Measurements from ENCODE around the gene WAS.
"Not testable (repeated sequence)": the region's sequence is repeated elsewhere in the genome, so short reads cannot be mapped to it uniquely, and the experiment has no call there.

The WAS gene

DNA sequence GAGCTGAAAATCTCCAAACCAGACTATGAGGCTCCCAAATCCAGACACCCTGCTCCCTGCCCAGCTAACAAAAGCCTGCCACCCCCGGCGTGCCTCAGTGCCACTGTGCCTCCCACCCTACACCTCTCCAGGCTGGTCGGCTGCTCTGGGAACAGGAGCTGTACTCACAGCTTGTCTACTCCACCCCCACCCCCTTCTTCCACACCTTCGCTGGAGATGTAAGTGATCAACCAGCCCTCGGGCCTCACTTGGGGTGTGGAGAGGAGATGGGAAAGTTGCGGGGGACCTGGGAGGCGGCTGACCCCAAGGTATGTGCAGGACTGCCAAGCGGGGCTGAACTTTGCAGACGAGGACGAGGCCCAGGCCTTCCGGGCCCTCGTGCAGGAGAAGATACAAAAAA is 1.8 kb downstream of the WAS start:
- no peak for DNase-seq (ENCODE audit: low read depth in 2 of 2)

DNA sequence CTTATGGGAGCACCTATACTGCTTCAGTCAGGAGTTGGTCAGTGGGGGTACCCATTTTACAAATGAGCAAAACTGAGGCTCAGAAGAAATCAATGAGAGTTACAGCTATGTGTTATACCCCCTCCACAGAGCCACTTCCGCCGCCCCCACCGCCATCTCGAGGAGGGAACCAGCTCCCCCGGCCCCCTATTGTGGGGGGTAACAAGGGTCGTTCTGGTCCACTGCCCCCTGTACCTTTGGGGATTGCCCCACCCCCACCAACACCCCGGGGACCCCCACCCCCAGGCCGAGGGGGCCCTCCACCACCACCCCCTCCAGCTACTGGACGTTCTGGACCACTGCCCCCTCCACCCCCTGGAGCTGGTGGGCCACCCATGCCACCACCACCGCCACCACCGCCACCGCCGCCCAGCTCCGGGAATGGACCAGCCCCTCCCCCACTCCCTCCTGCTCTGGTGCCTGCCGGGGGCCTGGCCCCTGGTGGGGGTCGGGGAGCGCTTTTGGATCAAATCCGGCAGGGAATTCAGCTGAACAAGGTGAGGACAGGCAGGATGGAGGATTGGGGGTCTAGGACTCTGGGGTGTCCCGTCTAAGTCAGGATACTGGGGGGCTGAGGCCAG is 5.0 kb downstream of the WAS start:
- no peak for DNase-seq (ENCODE audit: low read depth in 2 of 2)

GRCh38 chrX:48689208-48689920 is 5.8 kb downstream of the WAS start:
- DNase-seq (ENCODE audit: low read depth in 2 of 2): no peak

GRCh38 chrX:48691746-48692145 is 8.1 kb downstream of the WAS start:
- DNase-seq (ENCODE audit: low read depth in 2 of 2): not testable (repeated sequence)

GRCh38 chrX:48694776-48695533 is 11.4 kb downstream of the WAS start:
- no peak for DNase-seq (ENCODE audit: low read depth in 2 of 2)

GRCh38 chrX:48695534-48695896 is 11.9 kb downstream of the WAS start:
- no peak for DNase-seq (ENCODE audit: low read depth in 2 of 2)

DNA sequence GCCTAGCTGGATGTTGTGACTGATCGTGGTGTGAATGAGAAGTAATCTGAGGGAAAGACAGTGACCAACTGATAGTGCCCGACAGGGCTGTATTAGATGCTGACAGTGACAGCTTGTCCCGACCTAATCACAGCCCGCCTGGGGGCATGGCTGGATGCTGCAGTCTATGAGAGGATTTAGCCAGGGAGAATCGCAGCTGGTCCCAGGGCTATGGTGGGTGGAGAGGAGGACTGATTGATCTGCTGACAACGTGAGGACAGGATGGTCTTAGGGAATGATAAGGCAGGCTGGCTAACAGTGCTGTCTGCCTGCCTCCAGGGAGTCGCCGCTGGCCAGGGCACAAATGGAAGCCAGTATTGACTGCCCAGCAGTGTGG is 12.3 kb downstream of the WAS start:
- no peak for DNase-seq (ENCODE audit: low read depth in 2 of 2)

- DNase-seq (ENCODE audit: low read depth in 2 of 2): peak; percentile 73 to 79
These were observed 12.8 kb downstream of the WAS start, which contains the start of gene SUV39H1 for GRCh38 chrX:48696301-48696908. Gene SUV39H1, plus strand, starts transcription at chrX:48696734. Its CDS starts 51 bp downstream, at chrX:48696785.

- DNase-seq (ENCODE audit: low read depth in 2 of 2): peak in 1 of 2 donors; percentile 10
These were observed 13.5 kb downstream of the WAS start for GRCh38 chrX:48696909-48697727.

GRCh38 chrX:48698306-48698705 is 14.7 kb downstream of the WAS start:
- DNase-seq (ENCODE audit: low read depth in 2 of 2): no peak

DNA sequence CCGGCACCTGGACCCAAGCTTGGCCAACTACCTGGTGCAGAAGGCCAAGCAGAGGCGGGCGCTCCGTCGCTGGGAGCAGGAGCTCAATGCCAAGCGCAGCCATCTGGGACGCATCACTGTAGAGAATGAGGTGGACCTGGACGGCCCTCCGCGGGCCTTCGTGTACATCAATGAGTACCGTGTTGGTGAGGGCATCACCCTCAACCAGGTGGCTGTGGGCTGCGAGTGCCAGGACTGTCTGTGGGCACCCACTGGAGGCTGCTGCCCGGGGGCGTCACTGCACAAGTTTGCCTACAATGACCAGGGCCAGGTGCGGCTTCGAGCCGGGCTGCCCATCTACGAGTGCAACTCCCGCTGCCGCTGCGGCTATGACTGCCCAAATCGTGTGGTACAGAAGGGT is 16.6 kb downstream of the WAS start:
- DNase-seq (ENCODE audit: low read depth in 2 of 2): no peak

DNA sequence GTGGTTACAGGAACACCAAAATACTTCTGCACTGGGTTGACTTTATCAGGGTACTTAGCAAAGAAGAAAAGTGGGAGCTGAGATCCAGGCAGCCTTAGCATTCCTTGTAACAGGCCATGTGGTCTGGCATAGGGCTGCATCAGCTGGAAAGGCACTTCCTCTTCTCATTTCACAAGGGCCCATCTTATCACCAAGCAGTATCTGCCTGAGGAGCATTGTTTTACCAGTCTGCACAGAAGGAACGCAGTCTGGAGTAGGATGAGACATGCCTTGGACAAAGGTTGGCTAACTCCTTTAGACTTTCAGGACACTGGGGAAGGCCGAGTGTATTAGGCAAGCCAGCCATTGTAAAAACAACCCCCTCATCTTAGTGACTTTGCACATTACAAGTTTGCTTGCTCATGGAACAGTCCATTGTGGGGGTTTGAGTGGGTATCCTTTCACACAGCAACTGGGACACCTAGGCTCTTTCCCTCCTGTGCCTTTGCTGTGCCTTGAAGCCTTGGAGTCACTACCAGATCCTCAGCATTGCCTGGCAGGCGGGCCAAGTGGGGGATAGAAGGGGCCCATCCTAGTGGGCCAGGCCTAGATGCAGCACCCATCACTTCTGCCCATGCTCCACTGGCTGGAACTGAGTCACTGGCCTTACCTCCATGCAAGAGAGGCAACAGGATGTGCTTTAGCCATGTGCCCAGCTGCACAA is 17.5 kb downstream of the WAS start:
- no peak for DNase-seq (ENCODE audit: low read depth in 2 of 2)

DNA sequence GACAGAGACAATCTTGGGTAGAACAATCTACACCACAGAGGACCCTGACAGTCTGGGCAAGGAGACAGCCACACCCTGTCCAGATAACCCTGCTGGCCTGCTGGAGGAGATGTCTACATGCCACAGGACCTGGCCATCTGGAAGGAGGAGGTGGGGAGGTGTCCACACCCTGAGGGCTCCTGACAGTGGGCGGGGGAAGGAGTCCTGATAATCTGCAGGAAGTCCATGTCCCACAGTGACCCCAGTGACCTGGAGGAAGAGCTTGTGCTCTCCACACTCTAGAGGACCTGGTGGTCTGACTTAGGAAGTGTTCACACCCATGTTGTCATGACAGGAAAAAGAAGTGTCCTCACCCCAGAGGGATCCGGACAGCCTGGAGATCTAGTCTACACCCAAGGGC is 18.4 kb downstream of the WAS start:
- DNase-seq (ENCODE audit: low read depth in 2 of 2): no peak

DNA sequence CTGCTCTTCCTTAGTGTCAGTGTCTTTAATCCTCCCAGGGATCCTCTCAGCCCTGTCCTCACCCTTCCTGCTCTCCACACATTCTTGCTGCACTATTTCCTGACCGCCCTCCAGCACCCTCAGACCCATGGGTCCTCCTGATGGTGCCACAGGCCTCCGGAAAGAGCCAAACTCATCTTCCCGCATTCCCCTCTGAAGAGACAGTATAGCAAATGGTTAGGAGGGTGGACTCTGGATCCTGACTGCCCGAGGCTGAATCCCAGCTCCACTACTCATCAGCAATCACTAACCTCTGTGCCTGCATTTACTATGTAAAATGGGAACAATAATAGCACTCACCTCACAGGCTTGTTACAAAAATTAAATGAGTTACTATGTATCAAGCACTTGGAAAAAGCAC is 19.1 kb downstream of the WAS start:
- no peak for DNase-seq (ENCODE audit: low read depth in 2 of 2)

- DNase-seq (ENCODE audit: low read depth in 2 of 2): no peak
These were observed 19.6 kb downstream of the WAS start for GRCh38 chrX:48703228-48703627.

- no peak for DNase-seq (ENCODE audit: low read depth in 2 of 2)
These were observed 20.3 kb downstream of the WAS start for GRCh38 chrX:48703642-48704481.

- DNase-seq (ENCODE audit: low read depth in 2 of 2): no peak
These were observed 22.3 kb downstream of the WAS start for GRCh38 chrX:48705871-48706270.

DNA sequence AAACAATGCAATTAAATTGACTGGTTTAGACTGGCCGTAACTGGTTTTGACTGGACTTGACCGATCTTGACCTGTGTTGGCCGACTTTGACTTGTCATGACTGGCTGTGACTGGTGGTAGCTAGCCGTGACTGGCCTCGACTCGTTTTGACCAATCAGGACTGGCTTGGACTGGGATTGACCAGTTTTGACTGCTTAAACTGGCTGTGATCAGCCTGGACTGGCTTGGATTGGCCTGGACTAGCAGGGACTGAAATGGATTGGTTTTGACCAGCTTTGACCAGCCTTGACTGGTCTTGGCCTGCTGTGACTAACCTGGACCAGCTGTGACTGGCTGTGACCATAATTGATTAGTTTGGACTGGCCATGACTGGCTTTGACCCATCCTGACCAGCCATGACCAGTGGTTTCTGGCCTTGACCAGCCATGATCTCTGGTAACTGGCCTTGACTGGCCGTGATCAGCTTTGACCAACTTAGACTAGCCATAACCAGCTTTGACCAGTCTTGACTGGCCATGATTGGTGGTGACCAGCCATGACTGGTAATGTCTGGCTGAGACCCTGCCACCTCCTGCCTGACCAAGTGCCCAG is 26.0 kb downstream of the WAS start:
- DNase-seq (ENCODE audit: low read depth in 2 of 2): no peak

- DNase-seq (ENCODE audit: low read depth in 2 of 2): no peak
These were observed 27.7 kb downstream of the WAS start for GRCh38 chrX:48711162-48711928.

Data from stimulated activated CD4-positive, alpha-beta T cell treated with anti-CD3 and anti-CD28 coated beads, Interleukin-15, amount 100 ng/mL, for 48 hours (primary cell).